Limb (tissue), 2 donors: Measurements from ENCODE around the gene HOGA1.
"Not testable (repeated sequence)": the region's sequence is repeated elsewhere in the genome, so short reads cannot be mapped to it uniquely, and the experiment has no call there.

Source experiments
- DNase-seq, 2 donors: peaks; one replicate each; pipeline ENCODE4 v3.0.0-alpha.2; 2016; ENCODE audit errors: extremely low spot score in 2 of 2

The HOGA1 gene

GRCh38 chr10:97647556-97647955 lies 63.4 kb downstream of the HOGA1 start:
- DNase-seq, result no peak

- DNase-seq, result no peak
These were observed 64.6 kb downstream of the HOGA1 start for GRCh38 chr10:97648562-97649404.

DNA sequence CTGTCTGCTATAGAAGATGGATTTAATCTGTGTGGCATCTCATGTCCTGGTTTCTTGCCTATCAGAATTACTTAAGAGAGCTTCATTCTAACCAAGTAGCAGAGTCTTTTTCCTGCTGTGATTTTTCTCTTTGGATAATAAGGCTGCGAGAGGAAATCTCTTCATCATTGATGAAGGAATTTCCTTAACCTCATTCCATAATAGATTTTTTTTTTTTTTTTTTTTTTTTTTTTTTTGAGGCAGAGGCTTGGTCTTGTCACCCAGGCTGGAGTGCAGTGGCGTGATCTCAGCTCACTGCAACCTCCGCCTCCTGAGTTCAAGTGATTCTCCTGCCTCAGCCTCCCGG lies 65.2 kb downstream of the HOGA1 start:
- DNase-seq, result not testable (repeated sequence)

- no peak for DNase-seq
These were observed 66.5 kb downstream of the HOGA1 start for GRCh38 chr10:97650726-97651125.

GRCh38 chr10:97651773-97652172 lies 67.6 kb downstream of the HOGA1 start:
- no peak for DNase-seq

GRCh38 chr10:97656777-97657176 lies 72.6 kb downstream of the HOGA1 start:
- no peak for DNase-seq

DNA sequence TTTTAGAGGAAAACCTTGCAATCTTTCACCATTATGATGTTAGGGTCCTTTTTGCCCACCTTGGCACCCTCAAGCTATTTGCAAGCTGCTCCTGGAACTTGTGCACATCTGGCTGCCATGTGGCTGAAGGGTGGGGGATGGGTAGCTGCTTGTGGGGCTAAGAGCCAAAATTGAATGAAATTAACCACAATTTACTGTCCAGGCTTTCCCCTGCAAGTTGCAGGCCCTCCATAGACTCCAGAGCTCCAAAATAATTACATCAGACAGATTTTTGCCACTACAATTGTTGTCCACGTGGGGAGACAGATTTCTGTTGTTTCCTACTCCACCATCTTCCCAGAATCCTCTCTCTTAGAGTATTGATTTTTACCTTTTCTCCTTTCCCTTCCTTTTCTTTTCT lies 75.4 kb downstream of the HOGA1 start:
- DNase-seq, result peak in 1 of 2 donors; percentile 54
